ENCODE measurements around the gene KRTAP2-3. TPM values are rescaled to one million over a fixed set of nuclear protein-coding genes. Genes with fewer than 3 reads are reported as not detected.
"Not testable (repeated sequence)": the region's sequence is repeated elsewhere in the genome, so short reads cannot be mapped to it uniquely, and the experiment has no call there.

KRTAP2-3 gene
- total and polyA plus RNA-seq, 12 donors: not detected

DNA sequence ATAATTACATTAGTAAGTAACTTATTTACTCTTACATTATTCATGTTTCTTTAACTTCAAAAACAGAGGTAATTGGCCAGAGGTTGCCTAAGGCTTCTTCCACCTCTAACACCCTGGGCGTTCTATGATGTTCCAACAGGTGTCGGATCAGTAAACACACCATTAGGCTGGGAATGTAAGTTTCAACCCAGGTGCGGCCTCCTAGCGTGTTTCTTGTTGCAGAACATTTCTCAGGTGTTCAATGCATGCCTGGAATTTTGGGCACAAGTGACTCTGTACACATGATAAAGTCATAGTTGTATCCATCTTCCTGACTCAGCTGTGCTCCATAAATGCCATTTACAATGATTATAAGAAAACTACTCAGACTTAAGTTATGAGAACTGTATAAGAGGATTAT is 5.9 kb downstream of the KRTAP2-3 start:
- H3K27me3 ChIP-seq: no peaks in the 10 kb centered on the region
- intact Hi-C loops (cut with DNase I): no loop called here
- WGBS, 4 donors: 91 to 96% (median 92%) methylated on average over 4 of the region's 4 CpGs
- H3K4me3 ChIP-seq: no peak overlapping the region
- no peaks in the 10 kb centered on the region for H3K36me3 ChIP-seq (replicated peaks in 1 of 2)
- no peak overlapping the region for H3K27ac ChIP-seq
- no peaks in the 10 kb centered on the region for H3K9me3 ChIP-seq (replicated peaks in 1 of 3)
- H3K4me1 ChIP-seq (replicated peaks in 1 of 2): no peaks in the 10 kb centered on the region
- TF ChIP-seq POLR2A (IDR thresholded peaks at IDR 0.05) (no peak), CTCF (IDR thresholded peaks at IDR 0.05) (no peak)
- DNase-seq: no peak

DNA sequence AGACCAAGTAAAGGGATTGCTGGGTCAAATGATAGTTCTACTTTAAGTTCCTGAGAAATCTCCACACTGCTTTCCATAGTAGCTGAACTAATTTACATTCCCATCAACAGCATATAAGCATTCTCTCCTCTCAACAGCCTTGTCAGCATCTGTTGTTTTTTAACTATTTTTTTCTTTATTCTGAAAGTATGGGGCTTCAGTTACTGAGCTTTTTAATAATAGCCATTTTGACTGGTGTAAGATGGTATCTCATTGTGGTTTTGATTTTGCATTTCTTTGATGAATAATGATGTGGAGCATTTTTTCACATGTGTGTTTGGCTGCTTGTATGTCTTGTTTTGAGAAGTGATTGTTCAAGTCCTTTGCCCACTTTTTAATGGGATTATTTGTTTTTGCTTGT is 7.3 kb downstream of the KRTAP2-3 start:
- TF ChIP-seq POLR2A (IDR thresholded peaks at IDR 0.05) (no peak), CTCF (IDR thresholded peaks at IDR 0.05) (no peak)
- no peaks in the 10 kb centered on the region for H3K9me3 ChIP-seq (replicated peaks in 1 of 3)
- intact Hi-C loops (cut with DNase I): no loop called here
- DNase-seq: no peak
- no peaks in the 10 kb centered on the region for H3K27me3 ChIP-seq
- no peaks in the 10 kb centered on the region for H3K36me3 ChIP-seq (replicated peaks in 1 of 2)
- H3K4me3 ChIP-seq: no peak overlapping the region
- no peaks in the 10 kb centered on the region for H3K4me1 ChIP-seq (replicated peaks in 1 of 2)
- no peak overlapping the region for H3K27ac ChIP-seq

DNA sequence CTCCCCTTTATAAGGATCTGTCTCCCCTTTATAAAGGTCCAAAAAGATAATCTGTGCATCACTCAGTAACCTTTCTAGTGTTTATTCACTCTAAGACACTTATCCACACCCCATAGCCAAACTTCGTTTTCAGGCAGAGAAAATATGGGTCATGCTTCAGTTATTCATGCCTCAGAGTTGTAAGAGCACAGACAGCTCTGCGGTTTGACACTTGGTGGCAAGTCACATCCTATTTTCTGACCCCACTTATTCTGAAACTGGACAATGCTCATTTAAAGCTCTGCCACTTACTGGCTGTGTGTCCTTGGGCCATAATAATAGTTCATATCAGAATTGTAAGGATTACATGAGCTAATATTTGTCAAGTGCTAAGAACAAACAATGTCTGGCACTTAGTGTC is 10.8 kb downstream of the KRTAP2-3 start:
- intact Hi-C loops (cut with DNase I): no loop called here
- no peak for TF ChIP-seq CTCF (IDR thresholded peaks at IDR 0.05)
- no peak for TF ChIP-seq POLR2A (IDR thresholded peaks at IDR 0.05)
- WGBS, 4 donors: 29 to 36% (median 33%) methylated on average over 2 of the region's 2 CpGs

DNA sequence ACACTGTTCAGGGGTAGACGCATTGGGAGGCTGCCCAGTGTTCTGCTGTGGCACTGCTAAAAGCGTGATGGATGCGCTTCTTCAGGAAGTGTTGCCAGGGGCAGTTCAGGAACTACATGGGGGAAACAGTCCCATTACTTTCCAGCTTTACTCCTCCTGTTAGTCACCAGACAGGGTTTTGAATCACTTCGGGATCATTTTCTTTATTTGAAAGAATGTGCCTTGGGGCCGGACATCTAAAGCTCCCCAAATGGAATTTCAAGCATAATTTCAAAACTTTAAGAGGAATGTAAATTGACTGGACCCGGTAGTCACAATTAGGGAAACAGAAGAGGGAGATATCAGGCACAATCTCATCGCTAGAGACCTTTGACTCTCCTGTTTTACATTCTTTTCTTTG is 11.5 kb downstream of the KRTAP2-3 start:
- Histone ChIP-seq H3K36me3 (replicated peaks in 1 of 2) (no peaks in the 10 kb centered on the region), H3K9me3 (replicated peaks in 1 of 3) (no peaks in the 10 kb centered on the region), H3K4me3 (no peak overlapping the region), H3K4me1 (replicated peaks in 1 of 2) (no peaks in the 10 kb centered on the region), H3K27me3 (no peaks in the 10 kb centered on the region), H3K27ac (no peak overlapping the region)
- WGBS, 4 donors: 70 to 81% (median 77%) methylated on average over 7 of the region's 7 CpGs
- intact Hi-C loops (cut with DNase I): no loop called here
- DNase-seq: no peak
- TF ChIP-seq CTCF (IDR thresholded peaks at IDR 0.05) (no peak), POLR2A (IDR thresholded peaks at IDR 0.05) (no peak)

More for the DNA sequence above, 10.8 kb downstream of the KRTAP2-3 start:
- Histone ChIP-seq H3K36me3 (replicated peaks in 1 of 2) (no peaks in the 10 kb centered on the region), H3K4me1 (replicated peaks in 1 of 2) (no peaks in the 10 kb centered on the region), H3K27me3 (no peaks in the 10 kb centered on the region), H3K9me3 (replicated peaks in 1 of 3) (no peaks in the 10 kb centered on the region), H3K27ac (no peak overlapping the region), H3K4me3 (no peak overlapping the region)
- no peak for DNase-seq

GRCh38 chr17:41046735-41047465 is 13.0 kb downstream of the KRTAP2-3 start, which contains the start of gene KRTAP2-1:
TSS of gene KRTAP2-1 (minus strand) at chr17:41047316. CDS start at chr17:41047267, 49 bp downstream.
- H3K36me3 ChIP-seq (replicated peaks in 1 of 2); DNase-seq; intact Hi-C loops (cut with DNase I); H3K4me3 ChIP-seq; H3K4me1 ChIP-seq (replicated peaks in 1 of 2); H3K27me3 ChIP-seq; H3K9me3 ChIP-seq (replicated peaks in 1 of 3); H3K27ac ChIP-seq: not testable (repeated sequence)
- WGBS, 4 donors: 56 to 68% (median 59%) methylated on average over 5 to 10 of the region's 33 CpGs
